ENCODE measurements around the gene EGFL7. TPM values are rescaled to one million over a fixed set of nuclear protein-coding genes. Genes with fewer than 3 reads are reported as not detected.
"Not testable (repeated sequence)": the region's sequence is repeated elsewhere in the genome, so short reads cannot be mapped to it uniquely, and the experiment has no call there.

Gene EGFL7
- total RNA-seq, 1 donor: 2.4 TPM

DNA sequence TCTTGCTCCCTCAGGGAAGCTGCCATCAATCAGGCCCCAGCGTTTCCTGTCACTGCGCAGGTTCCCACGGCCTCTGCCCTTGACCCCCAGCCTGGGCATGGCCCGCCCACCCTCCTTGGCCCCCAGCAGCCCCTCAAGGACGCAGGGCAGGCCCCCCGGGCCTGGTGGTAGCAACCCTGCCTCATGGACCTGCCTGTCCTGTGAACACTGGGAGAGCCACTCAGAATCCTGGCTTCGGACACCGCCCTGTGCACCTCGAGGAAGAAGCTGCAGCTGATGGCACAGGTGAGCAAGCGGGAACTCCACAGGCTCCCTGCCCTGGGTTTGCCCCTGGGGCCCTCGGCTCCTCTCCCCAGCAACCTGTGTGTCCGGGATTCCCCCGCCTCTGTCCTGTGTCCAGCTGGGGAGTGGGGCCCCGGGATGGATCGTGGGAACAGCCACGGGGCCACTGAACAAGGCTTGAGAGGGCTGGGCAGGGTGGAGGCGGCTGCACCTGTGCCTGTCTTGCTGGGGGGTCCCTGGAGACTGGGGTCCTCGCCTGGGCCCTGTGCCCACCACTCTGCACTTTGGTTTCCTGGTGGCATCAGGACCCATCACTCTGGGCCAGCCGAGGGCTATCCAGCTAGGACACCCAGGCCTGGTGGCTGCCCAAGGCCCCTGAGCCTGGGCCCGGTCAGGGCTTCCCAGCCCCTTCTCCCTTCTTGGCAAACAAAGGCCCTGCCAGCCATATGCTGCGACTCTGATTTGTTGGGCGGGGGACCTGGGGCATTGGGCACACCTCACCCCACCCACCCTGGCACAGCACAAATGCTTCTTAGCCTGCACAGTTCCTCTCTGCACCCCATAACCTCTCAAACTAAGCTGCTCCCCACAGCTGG is 33.5 kb upstream of the EGFL7 start:
- TF ChIP-seq, protein P1, sequence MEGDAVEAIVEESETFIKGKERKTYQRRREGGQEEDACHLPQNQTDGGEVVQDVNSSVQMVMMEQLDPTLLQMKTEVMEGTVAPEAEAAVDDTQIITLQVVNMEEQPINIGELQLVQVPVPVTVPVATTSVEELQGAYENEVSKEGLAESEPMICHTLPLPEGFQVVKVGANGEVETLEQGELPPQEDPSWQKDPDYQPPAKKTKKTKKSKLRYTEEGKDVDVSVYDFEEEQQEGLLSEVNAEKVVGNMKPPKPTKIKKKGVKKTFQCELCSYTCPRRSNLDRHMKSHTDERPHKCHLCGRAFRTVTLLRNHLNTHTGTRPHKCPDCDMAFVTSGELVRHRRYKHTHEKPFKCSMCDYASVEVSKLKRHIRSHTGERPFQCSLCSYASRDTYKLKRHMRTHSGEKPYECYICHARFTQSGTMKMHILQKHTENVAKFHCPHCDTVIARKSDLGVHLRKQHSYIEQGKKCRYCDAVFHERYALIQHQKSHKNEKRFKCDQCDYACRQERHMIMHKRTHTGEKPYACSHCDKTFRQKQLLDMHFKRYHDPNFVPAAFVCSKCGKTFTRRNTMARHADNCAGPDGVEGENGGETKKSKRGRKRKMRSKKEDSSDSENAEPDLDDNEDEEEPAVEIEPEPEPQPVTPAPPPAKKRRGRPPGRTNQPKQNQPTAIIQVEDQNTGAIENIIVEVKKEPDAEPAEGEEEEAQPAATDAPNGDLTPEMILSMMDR (IDR thresholded peaks at IDR 0.05; ENCODE audit: insufficient read depth, low read length): no peak
- no peak overlapping the region for H3K4me3 ChIP-seq (ENCODE audit: low read depth, low read length)
- DNase-seq (ENCODE audit: low read depth): no peak

GRCh38 chr9:136629879-136630661 is 32.6 kb upstream of the EGFL7 start:
- DNase-seq (ENCODE audit: low read depth): peak; percentile 28
- H3K4me3 ChIP-seq (ENCODE audit: low read depth, low read length): no peak overlapping the region
- TF ChIP-seq, protein P1 (IDR thresholded peaks at IDR 0.05; ENCODE audit: insufficient read depth, low read length): peak; percentile 57

GRCh38 chr9:136630662-136630992 is 32.1 kb upstream of the EGFL7 start:
- H3K4me3 ChIP-seq (ENCODE audit: low read depth, low read length): no peak overlapping the region
- DNase-seq (ENCODE audit: low read depth): no peak
- TF ChIP-seq, protein P1 (IDR thresholded peaks at IDR 0.05; ENCODE audit: insufficient read depth, low read length): no peak

DNA sequence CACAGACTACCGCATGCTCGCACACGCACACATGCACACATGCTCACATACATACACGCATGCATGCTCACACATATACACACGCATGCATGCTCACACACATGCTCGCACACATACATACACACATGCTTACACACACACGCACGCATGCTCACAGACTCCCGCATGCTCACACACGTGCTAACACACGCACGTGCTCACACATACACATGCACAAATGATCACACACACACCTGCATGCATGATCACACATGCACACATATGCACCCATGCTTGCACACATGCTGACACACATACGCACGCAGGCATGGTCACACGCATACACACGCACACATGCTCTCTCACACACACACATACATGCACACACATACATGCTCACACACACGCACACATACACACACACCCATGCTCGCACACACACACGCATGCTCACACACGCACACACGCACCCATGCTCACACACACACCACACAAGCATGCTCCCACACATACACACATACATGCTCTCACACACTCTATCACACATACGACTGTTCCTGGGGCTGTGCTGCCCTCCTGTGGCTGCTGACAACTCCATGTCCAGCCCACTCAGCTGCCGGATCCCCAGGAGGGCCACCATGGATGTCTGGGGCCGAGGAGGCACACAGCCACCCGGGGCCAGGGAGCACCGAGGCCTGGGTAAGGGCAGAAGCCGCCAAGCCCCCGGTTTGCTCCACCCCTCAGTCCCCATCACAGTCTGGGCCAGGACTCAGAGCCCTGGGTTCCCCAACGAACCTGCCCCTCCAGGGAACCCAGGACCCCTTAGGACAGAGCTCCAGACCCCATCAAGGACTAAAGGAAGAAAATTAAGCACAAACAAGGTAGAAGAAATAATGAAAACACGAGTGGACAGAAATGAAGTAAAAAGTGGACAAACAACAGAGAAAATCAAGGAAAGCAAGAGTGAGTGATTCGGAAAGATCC is 31.4 kb upstream of the EGFL7 start:
- H3K4me3 ChIP-seq (ENCODE audit: low read depth, low read length): no peak overlapping the region
- TF ChIP-seq, protein P1 (IDR thresholded peaks at IDR 0.05; ENCODE audit: insufficient read depth, low read length): peak; percentile 85
- peak; percentile 85 for DNase-seq (ENCODE audit: low read depth)

DNA sequence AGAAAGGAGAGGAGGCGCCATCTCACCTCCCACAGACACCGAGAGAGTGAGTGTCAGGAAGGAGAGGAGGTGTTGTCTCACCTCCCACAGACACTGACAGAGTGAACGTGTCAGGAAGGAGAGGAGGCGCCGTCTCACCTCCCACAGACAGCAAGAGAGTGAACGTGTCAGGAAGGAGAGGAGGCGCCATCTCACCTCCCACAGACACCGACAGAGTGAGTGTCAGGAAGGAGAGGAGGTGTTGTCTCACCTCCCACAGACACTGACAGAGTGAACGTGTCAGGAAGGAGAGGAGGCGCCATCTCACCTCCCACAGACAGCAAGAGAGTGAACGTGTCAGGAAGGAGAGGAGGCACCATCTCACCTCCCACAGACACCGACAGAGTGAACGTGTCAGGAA is 30.6 kb upstream of the EGFL7 start:
- not testable (repeated sequence) for H3K4me3 ChIP-seq (ENCODE audit: low read depth, low read length); DNase-seq (ENCODE audit: low read depth)

DNA sequence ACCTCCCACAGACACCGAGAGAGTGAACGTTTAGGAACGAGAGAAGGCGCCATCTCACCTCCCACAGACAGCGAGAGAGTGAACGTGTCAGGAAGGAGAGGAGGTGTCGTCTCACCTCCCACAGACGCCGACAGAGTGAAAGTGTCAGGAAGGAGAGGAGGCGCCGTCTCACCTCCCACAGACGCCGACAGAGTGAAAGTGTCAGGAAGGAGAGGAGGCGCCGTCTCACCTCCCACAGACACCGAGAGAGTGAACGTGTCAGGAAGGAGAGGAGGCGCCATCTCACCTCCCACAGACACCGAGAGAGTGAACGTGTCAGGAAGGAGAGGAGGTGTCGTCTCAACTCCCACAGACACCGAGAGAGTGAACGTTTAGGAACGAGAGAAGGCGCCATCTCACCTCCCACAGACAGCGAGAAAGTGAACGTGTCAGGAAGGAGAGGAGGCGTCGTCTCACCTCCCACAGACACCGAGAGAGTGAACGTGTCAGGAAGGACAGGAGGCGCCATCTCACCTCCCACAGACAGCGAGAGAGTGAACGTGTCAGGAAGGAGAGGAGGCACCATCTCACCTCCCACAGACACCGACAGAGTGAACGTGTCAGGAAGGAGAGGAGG is 30.1 kb upstream of the EGFL7 start:
- DNase-seq (ENCODE audit: low read depth); H3K4me3 ChIP-seq (ENCODE audit: low read depth, low read length): not testable (repeated sequence)

- no peak overlapping the region for H3K4me3 ChIP-seq (ENCODE audit: low read depth, low read length)
- TF ChIP-seq, protein P1 (IDR thresholded peaks at IDR 0.05; ENCODE audit: insufficient read depth, low read length): no peak
- DNase-seq (ENCODE audit: low read depth): no peak
These were observed 27.8 kb upstream of the EGFL7 start for GRCh38 chr9:136634904-136635303.
